HG03097 (cell line): ENCODE measurements around the gene FLRT1.

ENCODE experiments used
- ATAC-seq: cut with Tn5 transposase; IDR thresholded peaks from one replicate; pipeline ENCODE4 v1.9.1; 2021; ENCODE audit not compliant: unreplicated experiment, low FRiP score

The FLRT1 gene

GRCh38 chr11:64023712-64024710 is 11.7 kb upstream of the FLRT1 start:
- no peak for ATAC-seq

- no peak for ATAC-seq
Observed at GRCh38 chr11:64025205-64025604, 10.5 kb upstream of the FLRT1 start.

GRCh38 chr11:64026575-64027205 is 9.0 kb upstream of the FLRT1 start:
- ATAC-seq, result no peak

GRCh38 chr11:64027651-64028397 is 7.9 kb upstream of the FLRT1 start:
- ATAC-seq, result no peak

GRCh38 chr11:64028398-64029115 is 7.2 kb upstream of the FLRT1 start:
- no peak for ATAC-seq

- no peak for ATAC-seq
Observed at GRCh38 chr11:64029773-64030172, 6.0 kb upstream of the FLRT1 start.

- no peak for ATAC-seq
Observed at GRCh38 chr11:64031001-64031400, 4.7 kb upstream of the FLRT1 start.

- ATAC-seq, result no peak
Observed at GRCh38 chr11:64032050-64032449, 3.7 kb upstream of the FLRT1 start.

GRCh38 chr11:64034411-64034811 is 1.3 kb upstream of the FLRT1 start:
- ATAC-seq, result no peak

- no peak for ATAC-seq
Observed at GRCh38 chr11:64035081-64035524, 628 bp upstream of the FLRT1 start.

- ATAC-seq, result no peak
Observed at GRCh38 chr11:64036087-64037026, 626 bp downstream of the FLRT1 start.

- no peak for ATAC-seq
Observed at GRCh38 chr11:64037027-64037634, 1.4 kb downstream of the FLRT1 start.

- ATAC-seq, result no peak
Observed at GRCh38 chr11:64038500-64038899, 2.8 kb downstream of the FLRT1 start.

GRCh38 chr11:64039012-64039665 is 3.4 kb downstream of the FLRT1 start:
- ATAC-seq, result no peak

GRCh38 chr11:64040684-64041322 is 5.1 kb downstream of the FLRT1 start:
- ATAC-seq, result no peak

GRCh38 chr11:64041846-64042245 is 6.1 kb downstream of the FLRT1 start:
- no peak for ATAC-seq

- ATAC-seq, result no peak
Observed at GRCh38 chr11:64042301-64042700, 6.6 kb downstream of the FLRT1 start.

GRCh38 chr11:64043545-64043944 is 7.8 kb downstream of the FLRT1 start:
- no peak for ATAC-seq
